ENCODE data around the gene PHLDB2.

DNA sequence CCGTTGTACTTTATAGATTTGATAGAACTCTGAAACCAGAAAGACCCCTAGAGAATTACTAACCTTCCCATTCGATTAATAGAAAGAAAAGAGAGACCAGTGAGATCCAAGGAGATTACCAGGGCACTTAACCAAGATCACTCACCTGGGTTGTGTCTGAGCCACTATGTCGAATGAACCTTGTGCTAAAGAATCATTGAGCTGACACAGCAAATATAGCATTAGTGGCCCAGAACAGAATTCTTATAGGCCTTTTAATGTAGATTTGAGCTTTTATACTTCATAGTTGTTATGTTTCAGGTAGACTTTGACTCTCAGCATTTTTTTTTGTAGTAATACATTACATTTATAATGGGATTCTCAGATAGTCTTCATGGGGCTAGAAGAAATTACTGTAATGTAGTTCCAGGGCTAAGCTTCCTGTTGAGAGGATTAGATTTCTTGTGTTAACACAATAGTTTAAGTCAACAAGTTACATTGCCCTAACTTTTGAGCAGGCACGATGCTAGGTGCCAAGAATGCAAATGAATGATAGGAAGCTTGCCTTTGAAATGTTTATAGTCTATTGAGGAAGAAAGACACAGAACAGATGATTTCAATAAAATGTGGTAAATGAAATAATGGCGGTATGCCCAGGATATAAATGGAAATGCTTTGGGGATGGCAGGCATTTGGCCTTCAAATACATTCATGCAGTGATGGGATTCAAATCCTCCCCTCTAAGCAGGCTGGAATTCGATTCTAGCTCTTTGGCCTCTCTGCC lies 95.3 kb downstream of the PHLDB2 start:
- TF ChIP-seq, protein P1, sequence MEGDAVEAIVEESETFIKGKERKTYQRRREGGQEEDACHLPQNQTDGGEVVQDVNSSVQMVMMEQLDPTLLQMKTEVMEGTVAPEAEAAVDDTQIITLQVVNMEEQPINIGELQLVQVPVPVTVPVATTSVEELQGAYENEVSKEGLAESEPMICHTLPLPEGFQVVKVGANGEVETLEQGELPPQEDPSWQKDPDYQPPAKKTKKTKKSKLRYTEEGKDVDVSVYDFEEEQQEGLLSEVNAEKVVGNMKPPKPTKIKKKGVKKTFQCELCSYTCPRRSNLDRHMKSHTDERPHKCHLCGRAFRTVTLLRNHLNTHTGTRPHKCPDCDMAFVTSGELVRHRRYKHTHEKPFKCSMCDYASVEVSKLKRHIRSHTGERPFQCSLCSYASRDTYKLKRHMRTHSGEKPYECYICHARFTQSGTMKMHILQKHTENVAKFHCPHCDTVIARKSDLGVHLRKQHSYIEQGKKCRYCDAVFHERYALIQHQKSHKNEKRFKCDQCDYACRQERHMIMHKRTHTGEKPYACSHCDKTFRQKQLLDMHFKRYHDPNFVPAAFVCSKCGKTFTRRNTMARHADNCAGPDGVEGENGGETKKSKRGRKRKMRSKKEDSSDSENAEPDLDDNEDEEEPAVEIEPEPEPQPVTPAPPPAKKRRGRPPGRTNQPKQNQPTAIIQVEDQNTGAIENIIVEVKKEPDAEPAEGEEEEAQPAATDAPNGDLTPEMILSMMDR (IDR thresholded peaks at IDR 0.05 in 2 of 3, conservative IDR thresholded peaks at IDR 0.05 in 1 of 3; ENCODE audit: borderline replicate concordance in 1 of 3, insufficient read depth in 1 of 3, low read depth in 2 of 3, low read length in 2 of 3): no peak
- TF ChIP-seq POLR2A (IDR thresholded peaks at IDR 0.05; ENCODE audit: borderline replicate concordance, extremely low read depth, insufficient read depth, insufficient read length): no peak
- TF ChIP-seq ZNF274 (IDR thresholded peaks at IDR 0.05; ENCODE audit: low read depth, low read length): no peak
- no peak for TF ChIP-seq POLR2AphosphoS5 (IDR thresholded peaks at IDR 0.05; ENCODE audit: low read depth, low read length)
- no peak for TF ChIP-seq EZH2 (IDR thresholded peaks at IDR 0.05)
- no peak for TF ChIP-seq FOSL1 (IDR thresholded peaks at IDR 0.05; ENCODE audit: low read depth)
- no peak for TF ChIP-seq REST (IDR thresholded peaks at IDR 0.05; ENCODE audit: low read depth)
